Neural progenitor cell (in vitro differentiated cells): ENCODE results near the gene ATP10A. TPM values are rescaled to one million over a fixed set of nuclear protein-coding genes. Genes with fewer than 3 reads are reported as not detected.

Source experiments
- DNase-seq: peaks from one replicate; pipeline ENCODE4 v3.0.0-alpha.2; 2016; ENCODE audit warnings: low spot score
- H2AFZ ChIP-seq: fragments of 200-600 bp; sonication (generic); replicated peaks from 2 replicates; pipeline ENCODE4 v1.6.1; 2016; ENCODE audit warnings: antibody characterized with exemption
- H3F3A ChIP-seq: fragments of 200-600 bp; sonication (generic); 2 replicates; pipeline ENCODE4 v1.6.1; 2016; ENCODE audit warnings: antibody characterized with exemption, low read depth
- H3K27ac ChIP-seq: fragments of 200-600 bp; sonication (generic); 2 replicates; pipeline ENCODE4 v1.5.1; 2016; ENCODE audit warnings: mild to moderate bottlenecking
- H3K27me3 ChIP-seq: fragments of 200-600 bp; sonication (generic); 2 replicates; pipeline ENCODE4 v1.6.1; 2016; ENCODE audit warnings: mild to moderate bottlenecking, moderate library complexity
- H3K36me3 ChIP-seq: fragments of 200-600 bp; sonication (generic); 2 replicates; pipeline ENCODE4 v1.5.1; 2016
- H3K4me1 ChIP-seq: fragments of 200-600 bp; sonication (generic); 2 replicates; pipeline ENCODE4 v1.6.1; 2016; ENCODE audit warnings: mixed run types
- H3K4me2 ChIP-seq: fragments of 200-600 bp; sonication (generic); 2 replicates; pipeline ENCODE4 v1.6.1; 2016
- H3K4me3 ChIP-seq: fragments of 200-600 bp; sonication (generic); 2 replicates; pipeline ENCODE4 v1.5.1; 2016
- H3K79me2 ChIP-seq: fragments of 200-600 bp; sonication (generic); 2 replicates; pipeline ENCODE4 v1.6.1; 2016; ENCODE audit warnings: low read depth
- H3K9ac ChIP-seq: fragments of 200-600 bp; sonication (generic); 2 replicates; pipeline ENCODE4 v1.6.1; 2016
- H3K9me3 ChIP-seq: fragments of 200-600 bp; sonication (generic); 2 replicates; pipeline ENCODE4 v1.5.1; 2016; ENCODE audit warnings: low read depth
- H4K20me1 ChIP-seq: fragments of 200-600 bp; sonication (generic); 2 replicates; pipeline ENCODE4 v1.6.1; 2016; ENCODE audit warnings: low read depth
- H3K27ac Mint-ChIP-seq: 3 replicates; pipeline ENCODE4 v1.8.0; 2021; ENCODE audit warnings: mixed read lengths
- H3K27me3 Mint-ChIP-seq: 2 replicates; pipeline ENCODE4 v1.8.0; 2022; ENCODE audit warnings: low read depth, mild to moderate bottlenecking, inconsistent platforms, moderate library complexity, mixed read lengths; ENCODE audit not compliant: insufficient read depth
- H3K36me3 Mint-ChIP-seq: 3 replicates; pipeline ENCODE4 v1.8.0; 2021; ENCODE audit warnings: mixed read lengths
- H3K4me1 Mint-ChIP-seq: 3 replicates; pipeline ENCODE4 v1.8.0; 2021; ENCODE audit warnings: mixed read lengths
- H3K4me3 Mint-ChIP-seq: 3 replicates; pipeline ENCODE4 v1.8.0; 2021; ENCODE audit warnings: mild to moderate bottlenecking, moderate library complexity, mixed read lengths
- H3K9me3 Mint-ChIP-seq: 3 replicates; pipeline ENCODE4 v1.8.0; 2020; ENCODE audit warnings: mixed read lengths
- CTCF ChIP-seq: fragments of 200-600 bp; sonication (generic); IDR thresholded peaks from 2 replicates; pipeline ENCODE4 v1.5.1; 2017; ENCODE audit warnings: antibody characterized with exemption, mild to moderate bottlenecking
- EZH2 ChIP-seq: fragments of 200-600 bp; sonication (generic); IDR thresholded peaks from 2 replicates; pipeline ENCODE4 v1.6.1; 2017; ENCODE audit warnings: antibody characterized with exemption, mild to moderate bottlenecking, moderate library complexity
- EZH2phosphoT487 ChIP-seq: fragments of 200-600 bp; sonication (generic); IDR thresholded peaks from 2 replicates; pipeline ENCODE4 v1.6.1; 2017; ENCODE audit warnings: antibody characterized with exemption
- total RNA-seq: library from RNA; depleted of rRNA; stranded (reverse); fragments of >200 nt; gene quantifications from 2 replicates; pipeline ENCODE4 v1.2.3, GENCODE V29; 2015; ENCODE audit warnings: low replicate concordance

ATP10A gene
- total RNA-seq, 1 donor from 2014 or later, result 0.32 TPM

GRCh38 chr15:25894371-25894902 lies 31.3 kb upstream of the ATP10A start:
- H3K27me3 ChIP-seq, result no peaks in the 10 kb centered on the region
- H3K9me3 Mint-ChIP-seq, result no peaks in the 10 kb centered on the region
- H3K9me3 ChIP-seq, result no peaks in the 10 kb centered on the region
- H4K20me1 ChIP-seq, result no peaks in the 10 kb centered on the region
- no peak overlapping the region for H3K9ac ChIP-seq
- no peaks in the 10 kb centered on the region for H3K79me2 ChIP-seq
- H3K4me1 Mint-ChIP-seq, result peaks cover 2% of the 10 kb centered on the region
- no peak overlapping the region for H3K27ac ChIP-seq
- no peaks in the 10 kb centered on the region for H3K27me3 Mint-ChIP-seq
- no peaks in the 10 kb centered on the region for H3K36me3 ChIP-seq
- H3K4me3 Mint-ChIP-seq, result no peak overlapping the region
- H3K36me3 Mint-ChIP-seq, result no peaks in the 10 kb centered on the region
- no peak overlapping the region for H3K27ac Mint-ChIP-seq
- no peak overlapping the region for H3K4me3 ChIP-seq
- DNase-seq, result no peak
- H3F3A ChIP-seq, result no peaks in the 10 kb centered on the region
- no peak overlapping the region for H3K4me2 ChIP-seq
- H3K4me1 ChIP-seq, result no peaks in the 10 kb centered on the region
- no peak overlapping the region for H2AFZ ChIP-seq
- TF ChIP-seq CTCF (no peak), EZH2phosphoT487 (no peak), EZH2 (no peak)

GRCh38 chr15:25893596-25893995 lies 30.5 kb upstream of the ATP10A start:
- Histone ChIP-seq H3K9ac (no peak overlapping the region), H3K79me2 (no peaks in the 10 kb centered on the region), H2AFZ (no peak overlapping the region), H3K4me2 (no peak overlapping the region), H3K4me1 (no peaks in the 10 kb centered on the region), H4K20me1 (no peaks in the 10 kb centered on the region), H3K27me3 (no peaks in the 10 kb centered on the region), H3F3A (no peaks in the 10 kb centered on the region), H3K36me3 (no peaks in the 10 kb centered on the region), H3K4me3 (no peak overlapping the region), H3K27ac (no peak overlapping the region), H3K9me3 (no peaks in the 10 kb centered on the region)
- Mint-ChIP-seq H3K9me3 (no peaks in the 10 kb centered on the region), H3K27me3 (no peaks in the 10 kb centered on the region), H3K27ac (no peak overlapping the region), H3K36me3 (no peaks in the 10 kb centered on the region), H3K4me3 (no peak overlapping the region), H3K4me1 (peaks cover 2% of the 10 kb centered on the region)
- TF ChIP-seq EZH2 (no peak), CTCF (no peak), EZH2phosphoT487 (no peak)
- no peak for DNase-seq

GRCh38 chr15:25892126-25892525 lies 29.0 kb upstream of the ATP10A start:
- H3K9me3 Mint-ChIP-seq, result no peaks in the 10 kb centered on the region
- Histone ChIP-seq H4K20me1 (no peaks in the 10 kb centered on the region), H3K9me3 (no peaks in the 10 kb centered on the region), H3K36me3 (no peaks in the 10 kb centered on the region), H3K4me2 (no peak overlapping the region), H3F3A (no peaks in the 10 kb centered on the region), H3K27ac (no peak overlapping the region), H3K4me3 (no peak overlapping the region), H3K9ac (no peak overlapping the region), H3K79me2 (no peaks in the 10 kb centered on the region), H2AFZ (no peak overlapping the region), H3K27me3 (no peaks in the 10 kb centered on the region), H3K4me1 (no peaks in the 10 kb centered on the region)
- H3K27ac Mint-ChIP-seq, result no peak overlapping the region
- no peaks in the 10 kb centered on the region for H3K27me3 Mint-ChIP-seq
- H3K4me1 Mint-ChIP-seq, result peaks cover 2% of the 10 kb centered on the region
- H3K4me3 Mint-ChIP-seq, result no peak overlapping the region
- TF ChIP-seq CTCF, result no peak
- no peak for TF ChIP-seq EZH2
- TF ChIP-seq EZH2phosphoT487, result no peak
- no peaks in the 10 kb centered on the region for H3K36me3 Mint-ChIP-seq
- DNase-seq, result no peak
